ENCODE measurements around the gene CTSO.
"Not testable (repeated sequence)": the region's sequence is repeated elsewhere in the genome, so short reads cannot be mapped to it uniquely, and the experiment has no call there.

Gene CTSO

GRCh38 chr4:155904331-155904730, 49.3 kb downstream of the CTSO start:
- no peak for DNase-seq

GRCh38 chr4:155903453-155903852, 50.2 kb downstream of the CTSO start, which contains the start of gene TDO2:
TDO2 (plus strand) TSS chr4:155903696; CDS start chr4:155903759, 63 bp downstream.
- no peak for DNase-seq

GRCh38 chr4:155901013-155901412, 52.7 kb downstream of the CTSO start:
- no peak for DNase-seq

- DNase-seq, result no peak
These were observed 53.3 kb downstream of the CTSO start for GRCh38 chr4:155900381-155900780.

GRCh38 chr4:155899891-155900290, 53.8 kb downstream of the CTSO start:
- DNase-seq, result no peak

- not testable (repeated sequence) for DNase-seq
These were observed 55.3 kb downstream of the CTSO start for GRCh38 chr4:155898371-155898770.

GRCh38 chr4:155891058-155891457, 62.6 kb downstream of the CTSO start:
- DNase-seq, result no peak

- no peak for DNase-seq
These were observed 63.7 kb downstream of the CTSO start for GRCh38 chr4:155889946-155890345.

GRCh38 chr4:155889031-155889793, 64.5 kb downstream of the CTSO start:
- no peak for DNase-seq

- no peak for DNase-seq
These were observed 65.7 kb downstream of the CTSO start for GRCh38 chr4:155887847-155888570.

- no peak for DNase-seq
These were observed 66.6 kb downstream of the CTSO start for GRCh38 chr4:155887045-155887444.

- DNase-seq, result no peak
These were observed 68.0 kb downstream of the CTSO start for GRCh38 chr4:155885666-155886065.

- DNase-seq, result no peak
These were observed 69.8 kb downstream of the CTSO start for GRCh38 chr4:155883895-155884294.

- DNase-seq, result no peak
These were observed 72.1 kb downstream of the CTSO start for GRCh38 chr4:155881555-155881954.

- DNase-seq, result no peak
These were observed 73.9 kb downstream of the CTSO start for GRCh38 chr4:155879767-155880166.

GRCh38 chr4:155878611-155879010, 75.1 kb downstream of the CTSO start:
- DNase-seq, result no peak

GRCh38 chr4:155877971-155878370, 75.7 kb downstream of the CTSO start:
- no peak for DNase-seq

- no peak for DNase-seq
These were observed 77.8 kb downstream of the CTSO start for GRCh38 chr4:155875878-155876277.
